ACHN (cell line): ENCODE data around the gene SKAP2.

ENCODE experiments used
- DNase-seq: peaks from one replicate; pipeline ENCODE4 v3.0.0-alpha.2; 2015
- in situ Hi-C: cut with HindIII; loops from 2 replicates; pipeline ENCODE4 v1.10.0; 2017; ENCODE audit warnings: low sequenced_read_pairs, low pct_ligation_motif_present, low pct_unique_long_range_greater_than_20kb

SKAP2 gene

GRCh38 chr7:26789481-26790184 lies 74.8 kb downstream of the SKAP2 start:
- no peak for DNase-seq
- in situ Hi-C loops: no loop called here

GRCh38 chr7:26787701-26788100 lies 76.7 kb downstream of the SKAP2 start:
- no peak for DNase-seq
- in situ Hi-C loops: no loop called here

- in situ Hi-C loops: no loop called here
- DNase-seq: no peak
Measured at GRCh38 chr7:26784118-26784517, 80.3 kb downstream of the SKAP2 start.

DNA sequence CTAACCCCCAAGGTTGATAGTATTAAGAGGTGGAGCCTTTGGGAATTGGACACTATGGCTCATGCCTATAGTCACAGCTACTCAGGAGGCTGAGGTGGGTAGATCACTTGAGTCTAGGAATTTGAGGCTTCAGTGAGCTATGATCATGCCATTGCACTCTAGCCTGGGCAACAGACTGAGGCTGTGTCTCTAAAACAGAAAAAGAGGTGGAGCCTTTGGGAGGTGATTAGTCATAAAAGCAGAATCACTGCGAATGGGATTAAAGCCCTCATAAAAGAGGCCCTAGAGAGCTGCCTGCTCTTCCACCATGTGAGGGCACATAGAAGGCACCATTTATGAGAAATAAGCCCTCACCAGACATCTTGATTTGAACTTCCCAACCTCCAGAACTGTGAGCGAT lies 81.9 kb downstream of the SKAP2 start:
- DNase-seq: no peak
- in situ Hi-C loops: no loop called here

- DNase-seq: no peak
- in situ Hi-C loops: no loop called here
Measured at GRCh38 chr7:26779978-26780595, 84.3 kb downstream of the SKAP2 start.

GRCh38 chr7:26777385-26777784 lies 87.0 kb downstream of the SKAP2 start:
- DNase-seq: no peak
- in situ Hi-C loops: no loop called here

GRCh38 chr7:26760501-26760900 lies 103.9 kb downstream of the SKAP2 start:
- in situ Hi-C loops: no loop called here
- DNase-seq: no peak

DNA sequence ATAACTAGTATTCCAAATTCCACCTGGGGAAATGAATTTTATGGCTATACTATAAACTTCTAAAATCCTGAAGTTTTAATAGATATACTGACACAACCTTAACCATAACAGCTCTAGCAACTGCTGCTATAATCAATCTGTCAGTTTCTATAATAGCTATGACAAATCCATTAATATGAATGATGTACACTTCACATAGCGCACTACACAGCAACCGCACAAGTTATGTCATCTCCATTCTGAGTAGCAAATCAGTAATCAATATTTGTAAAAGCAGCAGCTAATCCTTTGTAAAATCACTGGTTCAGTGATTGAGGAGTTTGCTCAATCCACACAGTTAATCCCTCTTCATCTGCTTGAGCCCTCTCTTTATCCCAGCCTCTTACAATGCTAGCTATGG lies 105.3 kb downstream of the SKAP2 start:
- no peak for DNase-seq
- in situ Hi-C loops: no loop called here

GRCh38 chr7:26743205-26743604 lies 121.2 kb downstream of the SKAP2 start:
- in situ Hi-C loops: no loop called here
- peak; percentile 59 for DNase-seq

DNA sequence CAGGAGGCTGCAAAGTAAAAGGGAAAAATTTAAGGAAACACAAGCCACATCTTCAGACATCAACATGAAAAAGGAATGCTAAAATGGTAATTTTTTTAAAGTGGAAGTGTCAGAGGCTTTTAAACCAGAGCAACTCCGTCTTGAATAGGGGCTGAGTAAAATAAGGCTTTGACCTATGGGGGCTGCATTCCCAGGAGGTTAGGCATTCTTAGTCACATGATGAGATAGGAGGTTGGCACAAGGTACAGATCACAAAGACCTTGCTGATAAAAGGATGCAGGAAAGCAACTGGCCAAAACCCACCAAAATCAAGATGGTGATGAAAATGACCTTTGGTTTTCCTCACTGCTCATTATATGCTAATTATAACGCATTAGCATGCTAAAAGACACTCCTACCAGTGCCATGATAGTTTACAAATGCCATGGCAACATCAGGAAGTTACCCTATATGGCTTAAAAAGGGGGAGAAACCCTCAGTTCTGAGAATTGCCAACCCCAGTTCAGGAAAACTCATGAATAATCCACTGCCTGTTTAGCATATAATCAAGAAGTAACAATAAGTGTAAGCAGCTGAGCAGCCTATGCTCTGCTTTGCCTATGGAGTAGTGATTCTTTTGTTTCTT lies 128.3 kb downstream of the SKAP2 start:
- DNase-seq: no peak
- in situ Hi-C loops: no loop called here

GRCh38 chr7:26729150-26729775 lies 135.1 kb downstream of the SKAP2 start:
- in situ Hi-C loops: no loop called here
- no peak for DNase-seq

- DNase-seq: no peak
- in situ Hi-C loops: no loop called here
Measured at GRCh38 chr7:26726051-26726450, 138.3 kb downstream of the SKAP2 start.

DNA sequence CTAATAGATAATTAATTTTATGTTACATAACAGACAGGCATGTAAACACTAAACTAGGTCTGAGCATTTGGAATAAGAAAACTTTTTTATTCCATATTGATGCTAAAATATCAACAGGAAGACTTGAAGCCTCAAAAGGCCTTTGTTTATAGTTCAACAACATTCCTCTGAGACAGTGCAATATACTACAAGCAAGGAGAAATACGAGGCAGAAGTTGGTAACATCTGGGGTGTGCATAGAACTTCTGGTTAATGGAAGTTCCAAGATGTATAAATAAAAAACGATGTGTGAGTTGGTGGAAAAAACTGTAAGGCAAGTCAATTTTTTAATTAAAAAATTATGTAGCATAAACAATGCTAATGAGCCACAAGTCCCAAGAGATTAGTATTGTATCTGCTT lies 139.6 kb downstream of the SKAP2 start:
- no peak for DNase-seq
- in situ Hi-C loops: no loop called here

DNA sequence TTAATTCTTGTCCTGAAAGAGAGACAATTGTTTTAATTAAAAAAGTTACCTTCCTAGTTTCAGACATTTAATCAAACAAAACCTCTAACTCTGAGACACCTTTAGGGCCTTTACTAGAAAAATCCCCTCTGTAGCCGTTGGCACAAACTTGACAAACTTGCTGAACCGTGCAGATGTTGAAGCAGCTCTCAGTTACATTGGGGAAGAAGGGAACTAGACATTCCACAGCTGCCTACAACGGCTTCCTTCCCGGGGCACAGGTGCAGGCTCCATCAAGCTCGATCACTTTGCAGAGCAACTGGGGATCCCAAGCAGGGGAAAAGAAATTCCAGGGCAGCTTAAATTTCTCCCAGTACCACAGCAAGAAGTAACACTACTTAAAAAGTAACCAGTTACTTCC lies 141.3 kb downstream of the SKAP2 start:
- no peak for DNase-seq

DNA sequence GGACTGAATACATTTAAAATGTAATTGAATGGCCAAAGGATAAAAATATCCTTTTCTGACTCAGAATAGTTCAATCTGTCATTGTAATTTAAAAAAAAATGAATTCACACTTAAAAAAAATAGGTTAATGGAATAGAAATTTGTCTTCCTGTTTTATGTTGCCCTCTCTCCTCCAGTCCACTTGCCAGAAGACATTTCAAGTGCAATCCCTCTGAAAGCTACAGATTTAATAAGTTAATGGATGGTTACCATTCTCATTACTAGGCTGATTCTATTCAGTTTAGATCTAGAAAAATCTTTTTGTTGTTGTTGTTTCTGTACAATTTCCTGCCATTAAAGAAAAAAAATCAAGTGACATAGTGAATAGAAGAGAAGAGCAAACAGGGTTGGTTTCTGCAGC lies 142.9 kb downstream of the SKAP2 start:
- in situ Hi-C loops: no loop called here
- no peak for DNase-seq

More for the DNA sequence above, 141.3 kb downstream of the SKAP2 start:
- in situ Hi-C loops: no loop called here

- DNase-seq: no peak
- in situ Hi-C loops: no loop called here
Measured at GRCh38 chr7:26718063-26718462, 146.3 kb downstream of the SKAP2 start.

GRCh38 chr7:26714438-26714837 lies 150.0 kb downstream of the SKAP2 start:
- no peak for DNase-seq
- in situ Hi-C loops: no loop called here

GRCh38 chr7:26714006-26714405 lies 150.4 kb downstream of the SKAP2 start:
- no peak for DNase-seq
- in situ Hi-C loops: no loop called here

- peak; percentile 15 for DNase-seq
- in situ Hi-C loops: no loop called here
Measured at GRCh38 chr7:26709210-26709990, 155.0 kb downstream of the SKAP2 start.
